ENCODE measurements around the gene GUCA2B. TPM values are rescaled to one million over a fixed set of nuclear protein-coding genes. Genes with fewer than 3 reads are reported as not detected.

The GUCA2B gene
- total RNA-seq, 2 donors from 2014 or later, result 86.9 to 414 TPM

DNA sequence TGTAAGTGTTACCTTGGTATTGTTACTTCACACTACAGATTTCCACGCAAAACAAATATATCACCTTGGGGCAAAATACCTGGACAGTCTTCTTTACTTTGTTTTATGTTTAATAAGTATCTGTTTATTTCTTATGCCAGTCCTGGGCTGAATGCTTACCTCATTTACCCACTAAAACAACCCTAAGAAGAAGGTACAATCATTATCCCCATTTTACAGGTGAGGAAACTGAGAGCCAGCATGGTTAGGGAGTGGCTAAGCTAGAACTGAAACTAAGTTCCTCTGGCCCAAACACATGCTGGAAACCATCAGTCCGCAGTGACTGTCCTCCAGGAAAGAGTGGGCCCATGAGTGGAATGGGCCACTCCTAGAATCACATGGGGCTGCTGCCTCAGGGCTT, 13.0 kb upstream of the GUCA2B start:
- DNase-seq, result no peak
- intact Hi-C loops (cut with DNase I, micrococcal nuclease), result no loop called here
- ATAC-seq, result no peak

DNA sequence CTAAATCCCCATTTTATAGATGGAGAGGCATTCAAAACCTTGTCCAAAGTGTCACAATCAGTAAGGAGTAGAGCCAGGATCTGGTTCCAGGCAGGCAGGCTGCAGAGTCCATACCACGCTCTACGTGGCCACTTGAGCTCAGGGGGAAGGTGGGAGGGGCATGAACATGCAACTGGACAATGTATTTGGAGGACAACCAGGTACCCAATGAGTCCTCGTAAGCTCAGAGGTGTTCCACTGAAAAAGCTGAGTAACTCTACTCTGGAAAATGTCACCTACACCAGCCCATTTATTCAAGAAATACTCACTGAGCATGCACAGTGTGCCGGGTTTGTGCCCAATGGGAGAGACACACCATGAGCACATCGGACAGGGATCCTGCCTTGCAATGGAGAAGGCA, 11.2 kb upstream of the GUCA2B start:
- intact Hi-C loops (cut with DNase I, micrococcal nuclease), result no loop called here
- DNase-seq (no peak), ATAC-seq (no peak)

DNA sequence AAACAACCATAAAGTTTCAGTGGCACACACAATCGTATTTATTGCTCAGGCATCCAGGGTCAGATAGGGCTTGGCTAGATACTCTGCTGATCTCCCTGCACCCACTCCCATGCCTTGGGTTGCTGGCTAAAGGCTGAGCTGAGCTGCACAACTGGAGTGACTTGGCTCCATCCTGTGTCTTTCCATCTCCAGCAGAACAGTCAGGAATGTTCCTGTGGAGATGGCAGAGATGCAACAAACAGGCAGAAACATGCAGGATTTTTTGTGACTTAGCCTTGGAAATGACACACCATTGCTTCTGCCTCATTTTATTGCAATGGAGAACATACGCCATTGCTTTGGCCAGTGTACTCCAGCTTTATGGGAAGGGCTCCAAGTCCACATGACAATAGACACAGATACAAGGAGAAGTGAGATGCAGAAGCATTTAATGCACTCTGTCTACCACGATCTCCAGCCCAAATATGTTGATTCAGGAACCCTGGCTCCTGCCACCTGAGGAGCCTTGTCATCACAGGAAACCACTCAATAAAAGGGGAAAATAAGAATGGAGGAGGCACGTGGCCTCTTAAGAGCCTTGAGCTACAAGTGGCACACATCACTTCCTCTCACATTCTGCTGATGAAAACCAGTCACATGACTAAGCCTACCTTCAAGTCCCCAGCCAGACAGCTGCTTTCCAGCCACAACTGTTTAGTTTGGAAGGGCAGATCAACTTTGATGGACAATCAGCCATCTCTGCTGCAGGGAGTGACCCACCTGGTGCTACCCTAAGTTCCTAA, 10.1 kb upstream of the GUCA2B start:
- intact Hi-C loops (cut with DNase I, micrococcal nuclease), result no loop called here
- DNase-seq (no peak), ATAC-seq (no peak)

DNA sequence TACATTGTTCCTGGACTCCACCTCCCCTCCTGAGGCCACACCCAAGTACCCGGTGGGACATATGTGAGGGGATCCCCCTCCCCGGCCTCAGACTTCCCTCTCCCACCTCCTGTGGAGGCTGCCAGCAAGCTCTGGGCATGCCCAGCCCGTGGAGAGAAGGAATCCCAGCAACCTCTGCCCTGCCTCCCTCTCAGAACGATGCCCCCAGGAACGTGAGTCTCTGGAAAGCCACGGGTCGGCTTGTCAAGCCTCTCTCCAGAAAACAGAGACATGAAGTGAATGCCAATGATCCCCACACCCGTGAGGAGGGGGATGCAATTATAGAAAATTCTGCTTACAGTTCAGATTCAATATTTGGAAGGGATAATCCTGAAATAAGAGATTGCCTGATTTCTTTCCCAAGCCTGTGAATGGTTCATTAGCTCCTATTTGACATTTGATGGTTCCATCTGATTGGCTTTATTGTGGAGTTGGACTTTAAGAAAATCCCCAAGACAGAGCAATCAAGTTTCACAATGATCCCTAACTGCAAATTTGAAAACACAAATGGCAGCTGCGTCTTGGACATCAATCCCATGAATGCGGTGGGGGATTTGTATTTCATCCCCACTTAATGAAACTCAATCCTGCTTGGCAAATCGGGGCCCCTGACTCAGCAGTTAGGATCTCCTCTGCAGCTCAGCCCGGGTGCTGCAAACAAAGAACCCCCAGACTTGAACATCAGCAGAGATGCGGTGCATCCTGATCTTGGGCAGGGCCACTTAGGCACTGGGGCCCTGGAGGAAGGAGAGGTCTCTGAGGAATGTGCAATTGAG, 9.1 kb upstream of the GUCA2B start:
- no peak for ATAC-seq
- intact Hi-C loops (cut with DNase I, micrococcal nuclease), result no loop called here
- no peak for DNase-seq

DNA sequence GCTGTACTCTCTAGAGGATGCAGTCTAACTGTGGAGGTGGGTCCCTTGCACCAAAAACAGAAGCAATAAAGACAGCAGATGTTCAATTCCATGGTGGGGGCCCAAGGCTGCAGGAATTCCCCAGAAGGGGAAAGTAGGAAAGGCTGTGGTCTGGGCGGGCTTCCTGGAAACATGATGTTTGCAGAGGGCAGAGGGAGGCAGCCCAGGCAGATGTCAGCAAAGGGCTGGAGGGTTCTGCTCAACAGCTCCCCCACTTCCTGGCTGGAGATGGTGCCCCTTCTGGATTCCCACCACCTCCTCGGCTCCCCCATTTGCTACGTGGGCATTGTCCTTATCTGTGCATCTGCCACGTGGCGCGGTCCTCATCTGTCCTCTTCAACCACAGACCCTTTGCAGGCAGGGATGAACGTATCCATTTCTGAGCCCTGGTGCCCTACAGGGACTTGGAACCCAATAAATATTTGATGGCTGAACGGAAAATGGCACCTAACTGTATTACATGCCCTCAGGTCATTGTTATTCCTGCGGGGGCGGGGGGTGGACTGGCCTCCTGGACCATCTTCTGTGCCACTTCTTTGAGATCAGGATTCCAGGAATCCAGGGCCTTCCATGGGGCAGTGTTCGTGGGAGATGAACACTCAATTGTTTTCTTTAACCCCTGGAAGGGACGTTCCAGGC, 8.4 kb upstream of the GUCA2B start:
- intact Hi-C loops (cut with DNase I, micrococcal nuclease), result no loop called here
- DNase-seq (no peak), ATAC-seq (no peak)

DNA sequence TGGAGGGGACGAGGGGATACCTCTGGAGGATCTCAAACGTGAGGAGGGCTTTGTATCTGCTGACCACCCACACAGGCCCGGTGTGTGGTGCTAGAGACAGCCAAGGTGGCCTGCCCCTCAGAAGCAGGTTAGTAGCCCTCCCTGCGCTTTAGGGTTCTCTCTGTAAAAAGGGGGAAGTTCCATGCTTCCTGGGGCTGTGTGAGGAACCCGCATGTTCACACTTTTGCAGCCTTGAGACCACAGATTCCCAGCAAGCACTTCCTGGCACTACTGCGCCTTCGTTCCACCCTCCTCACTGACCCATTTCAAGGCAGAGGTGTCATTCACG, 7.9 kb upstream of the GUCA2B start:
- intact Hi-C loops (cut with DNase I, micrococcal nuclease), result no loop called here
- ATAC-seq, result no peak

DNA sequence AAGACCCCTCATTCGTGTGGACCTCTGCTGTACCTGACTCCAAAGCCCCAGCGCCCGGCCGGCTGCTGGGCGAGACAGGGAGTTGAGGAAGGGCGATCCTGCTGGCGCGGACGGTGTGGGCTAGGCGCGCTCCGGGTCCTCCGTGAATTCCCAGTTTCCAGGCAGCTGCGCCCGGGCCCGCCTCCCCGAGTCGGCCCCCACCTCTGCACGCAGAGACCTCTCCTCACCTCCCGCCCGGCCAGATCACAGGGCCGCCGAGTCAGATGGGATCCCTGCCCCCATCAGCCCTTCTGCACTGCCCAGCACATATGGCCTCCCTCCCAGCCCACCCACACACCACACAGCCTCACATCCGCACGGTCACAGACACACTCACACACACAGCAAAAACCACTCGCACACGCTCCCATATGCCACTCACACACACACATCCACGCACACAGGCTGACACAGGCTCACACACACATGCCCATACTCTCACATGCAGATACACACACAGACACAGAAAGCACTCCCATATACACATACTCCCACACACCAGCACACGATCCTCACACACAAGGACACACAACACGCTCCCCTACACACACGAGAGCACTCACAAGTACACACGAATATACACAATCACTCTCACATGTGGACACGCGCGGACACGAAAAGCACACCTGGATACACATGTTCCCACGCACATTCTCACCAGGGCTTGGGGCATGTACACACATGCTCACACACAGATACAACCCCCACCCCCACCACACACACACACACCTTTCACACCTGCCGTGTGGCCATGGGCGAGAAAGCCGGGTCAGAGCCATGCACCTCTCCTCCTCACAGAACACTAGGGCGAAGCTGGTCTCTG, 7.2 kb upstream of the GUCA2B start:
- ATAC-seq (no peak), DNase-seq (no peak)
- intact Hi-C loops (cut with DNase I, micrococcal nuclease), result no loop called here

More for the DNA sequence above, 7.9 kb upstream of the GUCA2B start:
- no peak for DNase-seq

DNA sequence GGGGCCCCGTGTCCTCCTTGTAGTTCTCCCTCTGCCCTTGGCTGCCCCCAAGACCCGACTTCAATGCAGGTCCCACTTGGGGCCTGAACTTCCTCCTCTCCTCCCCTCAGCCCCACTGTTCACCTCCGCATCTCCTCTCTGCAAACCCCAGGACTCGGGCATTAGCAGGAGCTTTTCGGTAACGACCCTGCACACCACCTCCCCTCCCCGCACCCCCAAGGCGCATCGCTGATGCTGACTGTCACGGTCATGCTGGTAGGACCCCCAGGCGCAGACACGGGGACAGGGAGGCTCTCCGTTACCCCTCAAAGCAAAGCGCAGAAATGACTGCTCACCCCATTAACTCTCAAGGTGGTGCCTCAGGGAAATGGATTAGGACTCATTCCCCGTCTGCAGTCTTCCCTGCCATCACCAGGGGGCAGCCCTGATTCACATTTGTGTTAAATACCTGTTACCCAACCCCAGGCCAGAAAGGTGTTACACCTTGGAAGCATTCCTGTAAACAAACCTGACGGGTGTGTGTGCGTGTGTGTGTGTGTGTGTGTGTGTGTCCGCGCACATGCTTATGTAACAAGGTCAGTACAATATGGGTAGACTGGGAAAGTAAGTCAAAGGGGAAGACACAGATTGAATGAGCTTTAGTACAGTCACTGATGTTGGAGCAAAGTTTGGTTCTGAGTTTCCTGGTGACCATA, 6.4 kb upstream of the GUCA2B start:
- peak; percentile 84 to 90 for DNase-seq
- intact Hi-C loops (cut with DNase I, micrococcal nuclease), result no loop called here
- ATAC-seq, result peak; percentile 91

DNA sequence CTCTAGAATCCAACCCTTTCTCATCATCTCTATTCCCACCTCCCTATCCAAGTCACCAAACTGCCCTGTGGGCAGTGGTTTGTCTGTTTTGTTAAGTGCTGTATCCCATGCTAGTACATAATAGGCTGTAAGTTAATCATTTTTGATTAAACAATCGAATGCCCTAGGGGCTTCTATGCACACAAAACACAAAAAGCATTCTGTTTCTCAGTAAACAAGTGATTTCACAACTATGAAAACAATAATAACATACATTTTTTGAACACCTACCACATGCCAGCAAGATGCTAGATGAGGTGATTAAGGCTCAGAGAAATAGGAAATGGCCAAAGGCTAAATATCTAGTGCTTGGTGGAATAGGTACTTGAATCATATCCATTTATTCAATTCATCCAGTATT, 5.0 kb upstream of the GUCA2B start:
- ATAC-seq (no peak), DNase-seq (no peak)
- intact Hi-C loops (cut with DNase I, micrococcal nuclease), result no loop called here

DNA sequence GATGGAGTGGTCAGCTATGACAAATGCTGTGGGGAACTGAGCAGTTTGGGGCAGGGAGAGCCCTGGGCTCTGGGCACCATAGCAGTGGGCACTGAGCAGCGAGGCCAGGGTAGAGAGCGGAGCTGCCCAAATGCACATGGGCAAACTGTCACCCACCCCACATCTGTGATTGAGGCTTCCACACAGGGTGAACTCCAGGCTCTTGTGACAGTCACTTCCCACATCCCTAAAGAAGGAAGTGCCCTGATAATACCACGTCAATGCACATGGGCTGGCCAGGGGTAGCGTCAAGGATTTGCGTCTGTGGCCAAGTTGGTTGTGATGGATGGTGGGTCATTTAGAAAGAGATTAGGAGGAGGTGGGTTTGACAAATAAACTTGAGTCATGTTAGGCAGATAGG, 2.6 kb upstream of the GUCA2B start:
- intact Hi-C loops (cut with DNase I, micrococcal nuclease), result no loop called here
- DNase-seq (no peak), ATAC-seq (no peak)

DNA sequence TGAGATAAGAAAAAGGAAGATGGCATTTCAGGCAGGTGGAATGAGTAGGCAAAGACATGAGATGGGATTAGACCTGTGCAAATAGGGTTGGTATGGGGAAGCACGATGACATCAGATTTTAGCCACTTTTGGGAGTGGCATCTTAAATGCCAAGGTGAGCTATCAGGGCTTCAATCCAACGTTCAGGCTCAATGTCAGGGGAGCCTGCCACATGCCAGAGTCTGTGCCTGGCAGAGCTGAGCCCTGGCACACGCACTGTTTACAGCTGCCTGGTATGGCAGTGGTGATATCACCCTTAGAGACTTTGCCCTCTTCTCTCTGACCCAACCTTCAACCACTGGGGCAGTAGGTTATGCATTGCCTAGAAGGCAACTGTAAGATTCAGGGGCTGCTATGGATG, 1.1 kb upstream of the GUCA2B start:
- ATAC-seq, result peak; percentile 85
- intact Hi-C loops (cut with DNase I, micrococcal nuclease), result no loop called here
- DNase-seq, result peak in 1 of 2 donors; percentile 49

DNA sequence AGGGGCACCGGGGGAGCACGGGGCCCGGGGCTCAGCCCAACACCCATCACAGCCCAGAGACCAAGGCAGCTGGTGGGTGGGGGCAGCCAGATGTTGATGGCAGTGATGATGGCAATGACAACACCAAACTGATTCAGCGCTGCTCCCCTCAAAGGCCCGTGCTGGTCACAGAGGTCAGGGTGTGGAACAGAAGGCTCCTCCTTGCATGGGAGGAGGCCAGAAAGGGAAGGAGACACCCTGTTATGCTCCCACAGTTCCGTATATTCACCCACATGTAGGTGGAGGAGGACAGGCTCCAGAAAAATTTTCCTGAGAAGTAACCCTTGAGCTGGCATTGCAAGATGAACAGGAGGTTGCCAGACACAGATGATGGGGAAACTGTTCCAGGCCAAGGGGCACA, 414 bp downstream of the GUCA2B start:
- intact Hi-C loops (cut with DNase I, micrococcal nuclease), result no loop called here
- DNase-seq (no peak), ATAC-seq (peak; percentile 67)

DNA sequence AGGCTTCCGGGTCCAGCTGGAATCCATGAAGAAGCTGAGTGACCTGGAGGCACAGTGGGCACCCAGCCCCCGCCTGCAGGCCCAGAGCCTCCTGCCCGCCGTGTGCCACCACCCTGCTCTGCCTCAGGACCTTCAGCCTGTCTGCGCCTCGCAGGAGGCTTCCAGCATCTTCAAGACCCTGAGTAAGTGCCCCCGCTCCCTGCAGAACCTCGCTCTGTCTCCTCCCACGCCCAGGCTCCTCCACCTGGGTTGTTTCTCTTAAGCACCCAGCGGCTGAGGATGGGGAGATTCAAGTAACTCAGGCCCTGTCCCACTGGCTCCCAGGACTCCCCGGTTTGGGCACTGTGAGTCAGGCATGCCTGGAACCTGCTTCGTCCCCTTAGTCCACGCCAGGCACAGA, 1.5 kb downstream of the GUCA2B start:
- ATAC-seq (no peak), DNase-seq (no peak)
- intact Hi-C loops (cut with DNase I, micrococcal nuclease), result no loop called here

DNA sequence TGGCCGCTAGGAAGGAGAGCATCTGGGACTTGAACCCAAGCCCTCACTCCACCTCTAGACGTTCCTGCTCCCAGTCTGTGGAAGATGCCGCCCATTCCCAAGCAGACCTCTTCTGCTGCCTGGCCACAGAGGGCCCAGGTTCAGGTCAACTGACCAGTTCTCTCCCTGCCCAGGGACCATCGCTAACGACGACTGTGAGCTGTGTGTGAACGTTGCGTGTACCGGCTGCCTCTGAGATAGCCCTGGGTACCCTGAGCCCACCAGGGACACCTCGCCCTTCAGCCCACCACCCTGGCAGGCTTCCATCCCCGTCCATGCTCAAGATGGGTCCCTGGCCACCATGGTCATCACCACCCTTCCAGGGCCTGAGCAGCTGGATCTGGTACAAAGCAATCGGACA, 2.2 kb downstream of the GUCA2B start:
- no peak for DNase-seq
- intact Hi-C loops (cut with DNase I, micrococcal nuclease), result no loop called here
- no peak for ATAC-seq

DNA sequence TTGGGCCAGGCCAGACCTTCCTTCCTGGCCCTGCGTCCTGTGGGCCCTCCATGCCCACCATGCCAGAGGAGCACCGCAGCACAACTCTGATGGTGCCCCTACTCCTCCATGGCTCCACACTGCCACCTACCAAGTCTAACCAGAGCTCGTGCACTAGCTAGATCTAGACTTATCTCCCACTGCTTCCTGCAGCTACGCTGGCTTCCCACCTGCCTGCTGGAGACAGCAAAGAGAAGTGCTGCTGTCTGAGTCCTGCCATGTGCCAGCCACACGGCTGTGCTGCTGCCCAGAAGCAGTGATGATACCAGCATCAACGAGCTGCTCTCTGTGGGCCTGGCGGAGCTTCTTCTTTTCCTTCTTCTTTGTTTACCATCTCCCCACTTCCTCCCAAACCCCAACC, 4.5 kb downstream of the GUCA2B start:
- no peak for ATAC-seq
- intact Hi-C loops (cut with DNase I, micrococcal nuclease), result no loop called here
- no peak for DNase-seq

DNA sequence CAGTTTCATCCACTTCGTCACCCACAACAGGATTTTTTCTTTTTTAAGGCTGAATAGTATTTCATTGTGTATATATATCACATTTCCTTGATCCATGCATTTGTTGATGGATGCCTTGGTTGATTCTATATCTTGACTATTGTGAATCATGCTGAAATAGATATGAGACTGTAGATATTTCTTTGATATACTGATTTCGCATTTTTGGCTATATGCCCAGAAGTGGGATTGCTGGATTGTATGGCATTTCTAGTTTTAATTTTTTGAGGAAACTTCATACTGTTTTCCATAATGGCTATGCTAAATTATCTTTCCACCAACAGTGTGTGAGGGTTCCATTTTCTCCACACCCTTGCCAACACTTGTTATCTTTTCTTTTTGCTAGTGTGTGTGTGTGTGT, 5.0 kb downstream of the GUCA2B start:
- intact Hi-C loops (cut with DNase I, micrococcal nuclease), result no loop called here

DNA sequence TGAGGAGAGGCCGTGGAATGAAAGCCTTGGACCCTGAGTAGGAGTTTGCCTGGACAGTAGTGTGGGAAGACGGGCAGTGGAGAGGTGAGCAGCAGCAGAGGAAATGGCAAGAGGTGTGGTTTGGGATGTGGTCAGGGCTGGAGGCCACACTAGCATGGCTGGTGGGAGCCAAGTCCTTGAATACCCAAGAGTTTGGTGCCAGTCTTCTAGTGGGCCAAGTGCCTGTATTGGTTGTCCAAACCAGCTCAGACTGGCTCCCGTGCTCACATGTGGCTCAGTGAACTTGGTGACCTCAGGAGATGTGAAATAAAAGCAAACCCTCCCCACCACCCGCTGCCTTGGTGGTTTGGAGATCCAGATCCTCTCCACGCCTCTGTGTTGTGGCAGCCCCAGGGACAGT, 9.0 kb downstream of the GUCA2B start:
- intact Hi-C loops (cut with DNase I, micrococcal nuclease), result loop anchor here in 1 of 2 donors (10.0 kb wide), 1 partner anchor 587 kb away; no protein-coding TSS in a partner anchor
- no peak for DNase-seq
- ATAC-seq, result no peak

More for the DNA sequence above, 5.0 kb downstream of the GUCA2B start:
- DNase-seq (no peak), ATAC-seq (no peak)

DNA sequence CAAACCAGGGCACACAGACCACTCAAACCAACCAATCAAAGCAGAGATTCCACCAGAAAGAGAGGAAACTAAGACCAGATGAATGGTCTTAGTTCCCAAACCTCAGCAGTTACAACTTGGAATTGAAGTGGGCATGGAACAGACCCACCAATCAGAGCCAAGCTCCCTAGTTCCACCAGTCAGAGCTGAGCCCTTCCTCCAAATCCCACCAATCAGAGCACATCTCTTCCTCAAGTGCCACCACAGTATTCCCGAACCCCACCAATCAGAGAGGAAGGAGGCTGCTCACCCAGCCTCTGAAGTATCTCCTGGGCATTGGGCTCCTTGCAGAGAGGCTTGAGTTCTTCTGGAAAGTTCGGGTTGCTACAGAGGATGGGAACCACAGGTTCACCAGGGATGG, 9.9 kb downstream of the GUCA2B start:
- ATAC-seq, result no peak
- intact Hi-C loops (cut with DNase I, micrococcal nuclease), result loop anchor here in 1 of 2 donors (10.0 kb wide), 1 partner anchor 588 kb away; no protein-coding TSS in a partner anchor
- DNase-seq, result no peak
